K562 (cell line): ENCODE measurements around the gene INPP1. TPM values are rescaled to one million over a fixed set of nuclear protein-coding genes. Genes with fewer than 3 reads are reported as not detected.

ENCODE experiments used
- ATF6 ChIP-seq: sonication (generic); formaldehyde crosslinking; IDR thresholded peaks from 2 replicates; pipeline ENCODE4 v1.4.0; 2020; ENCODE audit warnings: mild to moderate bottlenecking, missing genetic modification reagents
- CHD4 ChIP-seq: fragments of 200-600 bp; sonication (generic); IDR thresholded peaks from 3 replicates; pipeline ENCODE4 v1.6.1; 2012; ENCODE audit warnings: low read depth, mild to moderate bottlenecking, mixed read lengths, low read length, inconsistent platforms; ENCODE audit not compliant: insufficient read depth, insufficient replicate concordance, poor library complexity, severe bottlenecking
- GABPB2 ChIP-seq: fragments of 250-450 bp; sonication (Bioruptor Pico); conservative IDR thresholded peaks from 2 replicates; pipeline ENCODE4 v1.5.1; 2021; ENCODE audit warnings: mild to moderate bottlenecking
- GTF2F1 ChIP-seq: IDR thresholded peaks from 2 replicates; pipeline ENCODE4 v1.6.1; 2011; ENCODE audit warnings: low read depth, low read length, improper control_type of control experiment
- HLTF ChIP-seq: fragments of 450-650 bp; IDR thresholded peaks from 2 replicates; pipeline ENCODE4 v1.6.1; 2016
- KAT7 ChIP-seq: sonication (generic); formaldehyde crosslinking; IDR thresholded peaks from 2 replicates; pipeline ENCODE4 v1.8.0; 2022; ENCODE audit warnings: missing genetic modification reagents, mild to moderate bottlenecking, borderline replicate concordance
- MEF2D ChIP-seq: conservative IDR thresholded peaks from 2 replicates; pipeline ENCODE4 v1.6.1; 2016; ENCODE audit warnings: low read depth, missing genetic modification characterization, missing compliant biosample characterization
- PCBP1 ChIP-seq: fragments of 200-400 bp; formaldehyde crosslinking; IDR thresholded peaks from 2 replicates; pipeline ENCODE4 v1.6.1; 2018; ENCODE audit warnings: mild to moderate bottlenecking, low read depth, low read length; ENCODE audit not compliant: poor library complexity, severe bottlenecking
- RBM34 ChIP-seq: fragments of 200-400 bp; formaldehyde crosslinking; IDR thresholded peaks from 2 replicates; pipeline ENCODE4 v1.6.1; 2018; ENCODE audit warnings: low read length, borderline replicate concordance; ENCODE audit not compliant: insufficient read depth
- SIN3A ChIP-seq, 2 experiments: fragments of 150-350 bp in 1 of 2; IDR thresholded peaks; 2 replicates each; pipeline ENCODE4 v1.6.1; 2011 to 2016; ENCODE audit warnings: borderline replicate concordance in 2 of 2, low read depth in 2 of 2, low read length in 2 of 2, mild to moderate bottlenecking in 2 of 2, moderate library complexity in 2 of 2; ENCODE audit not compliant: control insufficient read depth in 1 of 2
- SRSF1 ChIP-seq: fragments of 200-400 bp; formaldehyde crosslinking; IDR thresholded peaks from 2 replicates; pipeline ENCODE4 v1.6.1; 2017; ENCODE audit warnings: mild to moderate bottlenecking, low read depth, low read length, moderate library complexity
- TEAD1 ChIP-seq, 2 experiments: fragments of 450-650 bp in 1 of 2; sonication (generic) in 1 of 2; formaldehyde crosslinking; IDR thresholded peaks; 2 replicates each; pipeline versions ENCODE4 v1.4.0 to v1.8.0; 2020 to 2022; ENCODE audit warnings: mild to moderate bottlenecking in 2 of 2, missing genetic modification reagents in 1 of 2
- ZNF121 ChIP-seq: sonication (generic); formaldehyde crosslinking; conservative IDR thresholded peaks from 2 replicates; pipeline ENCODE4 v1.8.0; 2022; ENCODE audit warnings: missing genetic modification reagents
- ZNF274 ChIP-seq: IDR thresholded peaks from 2 replicates; pipeline ENCODE4 v1.6.1; 2011; ENCODE audit warnings: low read depth, mild to moderate bottlenecking, low read length, moderate library complexity, borderline replicate concordance
- ZNF318 ChIP-seq, 2 experiments: fragments of 450-650 bp; IDR thresholded peaks; 2 replicates each; pipeline ENCODE4 v1.6.1; 2016; ENCODE audit warnings: mild to moderate bottlenecking in 2 of 2, borderline replicate concordance in 1 of 2, low read depth in 1 of 2, moderate library complexity in 1 of 2
- ZNF740 ChIP-seq, 3 experiments: fragments of 200-800 bp in 1 of 3; sonication (Bioruptor generic) in 1 of 3; sonication (generic) in 1 of 3; formaldehyde crosslinking in 1 of 3; IDR thresholded peaks; 2 replicates each; pipeline versions ENCODE4 v1.6.1 to v1.8.0; 2016 to 2022; ENCODE audit warnings: mild to moderate bottlenecking in 2 of 3, missing compliant biosample characterization in 2 of 3, missing genetic modification characterization in 2 of 3, missing genetic modification reagents in 1 of 3
- polyA plus RNA-seq, 8 experiments: library from polyadenylated mRNA; depleted of rRNA in 4 of 8; stranded (reverse) in 5 of 8; unstranded in 3 of 8; fragments of >200 nt; fragmentation: Nextera tagmentation in 2 of 8; fragmentation: Illumina TruSeq in 1 of 8; extraction: Ambion mirVana in 2 of 8; extraction: Trizol in 1 of 8; gene quantifications; 2 replicates each; pipeline versions ENCODE4 v1.2.1 to v1.2.3, GENCODE V29; 2011 to 2014; ENCODE audit warnings: inconsistent platforms in 1 of 8, missing spikeins in 1 of 8
- total RNA-seq, 7 experiments: library from RNA; depleted of rRNA in 6 of 7; stranded (reverse); fragments of >200 nt in 6 of 7; fragmentation: Illumina TruSeq in 2 of 7; extraction: Trizol in 2 of 7; gene quantifications; 2 replicates each; pipeline versions ENCODE4 v1.2.1 to v1.2.3, GENCODE V29; 2011 to 2021; ENCODE audit warnings: low replicate concordance in 1 of 7

INPP1 gene
- total and polyA plus RNA-seq, 9 of the 15 experiments (the other 6 are each of a cell fraction or from before 2014, with no cell fraction given): 3.7 to 11.8 (median 6.5) TPM

- TF ChIP-seq ZNF318 (IDR thresholded peaks at IDR 0.05; ENCODE audit: borderline replicate concordance in 1 of 2, low read depth in 1 of 2) (peak in 1 of 2 experiments; percentile 86; a peak in 3 of 4 replicates), HLTF (no peak), ZNF274 (no peak), CHD4 (no peak), GABPB2 (no peak), SRSF1 (no peak), ATF6 (CRISPR knock-in tag) (no peak), SIN3A (IDR thresholded peaks at IDR 0.05; ENCODE audit: borderline replicate concordance in 2 of 2, control insufficient read depth in 1 of 2, low read depth in 2 of 2, low read length in 2 of 2) (no peak), KAT7 (CRISPR knock-in tag) (no peak), ZNF740 (CRISPR knock-in tag; IDR thresholded peaks at IDR 0.05) (no peak), ZNF740 (tag; IDR thresholded peaks at IDR 0.05) (no peak), MEF2D (tag) (no peak), RBM34 (no peak), PCBP1 (no peak), GTF2F1 (no peak), ZNF121 (CRISPR knock-in tag) (no peak), TEAD1 (CRISPR knock-in tag; IDR thresholded peaks at IDR 0.05) (peak; percentile 86 to 89; a peak in 3 of 4 replicates)
These were observed 37.6 kb downstream of the INPP1 start (continued) for GRCh38 chr2:190380962-190381412.
